ENCODE measurements around the gene TERT. TPM values are rescaled to one million over a fixed set of nuclear protein-coding genes. Genes with fewer than 3 reads are reported as not detected.
"Not testable (repeated sequence)": the region's sequence is repeated elsewhere in the genome, so short reads cannot be mapped to it uniquely, and the experiment has no call there.

Gene TERT
- total RNA-seq, 2 donors from 2014 or later, result not detected

- peaks cover 14 to 23% of the 10 kb centered on the region in 2 donors for H3K4me1 ChIP-seq (ENCODE audit: control insufficient read depth in 1 of 2, low read depth in 2 of 2)
- no peak overlapping the region for H3K27ac ChIP-seq
- no peak overlapping the region for H3K4me3 ChIP-seq
- H3K36me3 ChIP-seq, result peaks cover 38% of the 10 kb centered on the region
- TF ChIP-seq CTCF (IDR thresholded peaks at IDR 0.05), result no peak
- ATAC-seq (ENCODE audit: insufficient number of reproducible peaks, low FRiP score, low read depth), result no peak
- DNase-seq (ENCODE audit: low spot score), result no peak
- H3K27me3 ChIP-seq (replicated peaks; ENCODE audit: insufficient read depth), result no peaks in the 10 kb centered on the region
- no peaks in the 10 kb centered on the region for H3K9me3 ChIP-seq
Measured at GRCh38 chr5:1341863-1342262, 47.0 kb upstream of the TERT start.

DNA sequence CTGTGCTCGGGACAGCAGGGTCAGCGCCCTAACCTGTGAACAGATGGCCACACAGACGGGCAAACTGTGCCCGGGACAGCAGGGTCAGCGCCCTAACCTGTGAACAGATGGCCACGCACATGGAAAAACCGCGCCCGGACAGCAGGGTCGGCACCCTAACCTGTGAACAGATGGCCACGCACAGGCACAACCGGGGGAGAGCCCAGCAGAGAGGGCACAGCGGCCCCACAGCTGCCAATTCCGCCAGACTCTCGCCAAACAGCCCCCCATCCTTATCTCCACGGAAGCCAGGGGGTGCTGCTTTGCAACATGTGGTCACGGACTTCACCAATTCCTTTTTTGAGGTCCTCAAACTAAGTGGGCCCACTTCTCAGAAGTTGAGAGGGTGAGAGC lies 44.9 kb upstream of the TERT start:
- H3K27ac ChIP-seq; H3K9me3 ChIP-seq; H3K27me3 ChIP-seq (replicated peaks; ENCODE audit: insufficient read depth); H3K4me3 ChIP-seq; ATAC-seq (ENCODE audit: insufficient number of reproducible peaks, low FRiP score, low read depth); DNase-seq (ENCODE audit: low spot score): not testable (repeated sequence)
- peaks cover 52% of the 10 kb centered on the region for H3K36me3 ChIP-seq
- peaks cover 7 to 11% of the 10 kb centered on the region in 2 donors for H3K4me1 ChIP-seq (ENCODE audit: control insufficient read depth in 1 of 2, low read depth in 2 of 2)

GRCh38 chr5:1339139-1339817 lies 44.4 kb upstream of the TERT start:
- H3K27me3 ChIP-seq (replicated peaks; ENCODE audit: insufficient read depth); ATAC-seq (ENCODE audit: insufficient number of reproducible peaks, low FRiP score, low read depth); H3K4me3 ChIP-seq; H3K27ac ChIP-seq; H3K9me3 ChIP-seq; DNase-seq (ENCODE audit: low spot score): not testable (repeated sequence)
- peaks cover 56% of the 10 kb centered on the region for H3K36me3 ChIP-seq
- H3K4me1 ChIP-seq (ENCODE audit: control insufficient read depth in 1 of 2, low read depth in 2 of 2), result peaks cover 7 to 11% of the 10 kb centered on the region in 2 donors

GRCh38 chr5:1338506-1339070 lies 43.7 kb upstream of the TERT start:
- peaks cover 62% of the 10 kb centered on the region for H3K36me3 ChIP-seq
- ATAC-seq (ENCODE audit: insufficient number of reproducible peaks, low FRiP score, low read depth) (no peak), DNase-seq (ENCODE audit: low spot score) (no peak)
- no peak overlapping the region for H3K4me3 ChIP-seq
- H3K9me3 ChIP-seq, result no peaks in the 10 kb centered on the region
- peaks cover 3 to 4% of the 10 kb centered on the region in 2 donors for H3K4me1 ChIP-seq (ENCODE audit: control insufficient read depth in 1 of 2, low read depth in 2 of 2)
- no peak for TF ChIP-seq CTCF (IDR thresholded peaks at IDR 0.05)
- H3K27me3 ChIP-seq (replicated peaks; ENCODE audit: insufficient read depth), result no peaks in the 10 kb centered on the region
- H3K27ac ChIP-seq, result no peak overlapping the region

GRCh38 chr5:1338196-1338490 lies 43.3 kb upstream of the TERT start:
- no peak for TF ChIP-seq CTCF (IDR thresholded peaks at IDR 0.05)
- H3K36me3 ChIP-seq, result peaks cover 66% of the 10 kb centered on the region
- no peak for ATAC-seq (ENCODE audit: insufficient number of reproducible peaks, low FRiP score, low read depth)

GRCh38 chr5:1337489-1338195 lies 42.8 kb upstream of the TERT start:
- no peaks in the 10 kb centered on the region for H3K4me1 ChIP-seq (ENCODE audit: control insufficient read depth in 1 of 2, low read depth in 2 of 2)
- DNase-seq (ENCODE audit: low spot score) (no peak), ATAC-seq (ENCODE audit: insufficient number of reproducible peaks, low FRiP score, low read depth) (no peak)
- H3K9me3 ChIP-seq, result no peaks in the 10 kb centered on the region
- no peaks in the 10 kb centered on the region for H3K27me3 ChIP-seq (replicated peaks; ENCODE audit: insufficient read depth)
- no peak for TF ChIP-seq CTCF (IDR thresholded peaks at IDR 0.05)
- H3K27ac ChIP-seq, result no peak overlapping the region
- H3K4me3 ChIP-seq, result no peak overlapping the region
- peaks cover 67% of the 10 kb centered on the region for H3K36me3 ChIP-seq

More at GRCh38 chr5:1338196-1338490, 43.3 kb upstream of the TERT start:
- Histone ChIP-seq H3K4me1 (ENCODE audit: control insufficient read depth in 1 of 2, low read depth in 2 of 2) (no peaks in the 10 kb centered on the region), H3K27ac (no peak overlapping the region), H3K27me3 (replicated peaks; ENCODE audit: insufficient read depth) (no peaks in the 10 kb centered on the region), H3K4me3 (no peak overlapping the region), H3K9me3 (no peaks in the 10 kb centered on the region)
- DNase-seq (ENCODE audit: low spot score), result no peak

Data from thoracic aorta (tissue), 2 donors.